MCF 10A (cell line): ENCODE data around the gene CDC7. TPM values are rescaled to one million over a fixed set of nuclear protein-coding genes. Genes with fewer than 3 reads are reported as not detected.
"Not testable (repeated sequence)": the region's sequence is repeated elsewhere in the genome, so short reads cannot be mapped to it uniquely, and the experiment has no call there.

Experiments used
- Bru-seq: library from RNA; stranded (reverse); fragments of 400-500 nt; gene quantifications from one replicate; lab custom pipeline; 2021; lab: Mats Ljungman, UMichigan
- BruChase-seq, 2 experiments: library from RNA; stranded (reverse); fragments of 400-500 nt; gene quantifications; one replicate each; lab custom pipeline; 2021; lab: Mats Ljungman, UMichigan
- BruUV-seq: library from RNA; stranded (reverse); fragments of 400-500 nt; replicated peaks from 2 replicates; lab custom pipeline; 2021; lab: Mats Ljungman, UMichigan
- CTCF ChIA-PET: fragments of 300-600 bp; sonication (Branson Sonifier 250); formaldehyde crosslinking; extraction: SDS; loops from one replicate; lab custom pipeline; 2021; ENCODE audit warnings: antibody characterized with exemption, inconsistent platforms; lab: Yijun Ruan, JAX
- POLR2A ChIA-PET: fragments of 300-600, 350-650 bp; sonication (Branson Sonifier 250); formaldehyde crosslinking; extraction: SDS; loops from one replicate; lab custom pipeline; 2020; ENCODE audit warnings: antibody characterized with exemption, inconsistent platforms; lab: Yijun Ruan, JAX
- DNase-seq: peaks from one replicate; pipeline ENCODE4 v3.0.0-alpha.2; 2018; ENCODE audit not compliant: unreplicated experiment
- H3K27ac Mint-ChIP-seq: one replicate; pipeline ENCODE4 v1.8.0; 2022; ENCODE audit warnings: mild to moderate bottlenecking, low read depth, mixed read lengths; ENCODE audit not compliant: unreplicated experiment
- H3K27me3 Mint-ChIP-seq: one replicate; pipeline ENCODE4 v1.8.0; 2022; ENCODE audit warnings: mixed read lengths; ENCODE audit not compliant: insufficient read depth, unreplicated experiment
- H3K36me3 Mint-ChIP-seq: one replicate; pipeline ENCODE4 v1.8.0; 2022; ENCODE audit warnings: mild to moderate bottlenecking, moderate library complexity, mixed read lengths; ENCODE audit not compliant: insufficient read depth, unreplicated experiment
- H3K4me1 Mint-ChIP-seq: one replicate; pipeline ENCODE4 v1.8.0; 2022; ENCODE audit warnings: mixed read lengths; ENCODE audit not compliant: insufficient read depth, unreplicated experiment
- H3K4me3 Mint-ChIP-seq: one replicate; pipeline ENCODE4 v1.8.0; 2022; ENCODE audit warnings: mild to moderate bottlenecking, moderate library complexity, mixed read lengths; ENCODE audit not compliant: unreplicated experiment
- H3K9me3 Mint-ChIP-seq: one replicate; pipeline ENCODE4 v1.8.0; 2022; ENCODE audit warnings: mixed read lengths; ENCODE audit not compliant: unreplicated experiment
- intact Hi-C: fragments of 100-400 bp; cut with micrococcal nuclease; formaldehyde crosslinking; loops from 2 replicates; pipeline ENCODE4 v1.14.1; 2022
- long read RNA-seq: library from polyadenylated mRNA; stranded (forward); transcript quantifications from one replicate; pipeline ENCODE4 v2.0.0, GENCODE V29; 2022
- total RNA-seq: library from RNA; stranded (reverse); gene quantifications from 2 replicates; pipeline ENCODE4 v1.2.3, GENCODE V29; 2022
- TF ChIP-seq, protein P1 (sequence below): fragments of 200-600 bp; IDR thresholded peaks from one replicate; pipeline ENCODE4 v1.8.0; 2022; ENCODE audit warnings: antibody characterized with exemption, mild to moderate bottlenecking; ENCODE audit not compliant: unreplicated experiment

The CDC7 gene
- total RNA-seq (4.0 and 8.0 TPM in 2 replicates), Bru-seq, nascent RNA (percentile 52 among the genes with signal in this experiment), BruChase-seq, experiment 1, labeled RNA remaining after a 6-hour chase (percentile 58 among the genes with signal in this experiment), BruChase-seq, experiment 2, labeled RNA remaining after a 2-hour chase (percentile 64 among the genes with signal in this experiment)
- long read RNA-seq, transcript CDC7-201 (12 exons, 3,173 nt): major isoform, 10 of 25 reads
- long read RNA-seq, partial matches to known transcripts: 4 of 25 reads
- long read RNA-seq, other reads (novel, unspliced or antisense): 10 of 25 reads

DNA sequence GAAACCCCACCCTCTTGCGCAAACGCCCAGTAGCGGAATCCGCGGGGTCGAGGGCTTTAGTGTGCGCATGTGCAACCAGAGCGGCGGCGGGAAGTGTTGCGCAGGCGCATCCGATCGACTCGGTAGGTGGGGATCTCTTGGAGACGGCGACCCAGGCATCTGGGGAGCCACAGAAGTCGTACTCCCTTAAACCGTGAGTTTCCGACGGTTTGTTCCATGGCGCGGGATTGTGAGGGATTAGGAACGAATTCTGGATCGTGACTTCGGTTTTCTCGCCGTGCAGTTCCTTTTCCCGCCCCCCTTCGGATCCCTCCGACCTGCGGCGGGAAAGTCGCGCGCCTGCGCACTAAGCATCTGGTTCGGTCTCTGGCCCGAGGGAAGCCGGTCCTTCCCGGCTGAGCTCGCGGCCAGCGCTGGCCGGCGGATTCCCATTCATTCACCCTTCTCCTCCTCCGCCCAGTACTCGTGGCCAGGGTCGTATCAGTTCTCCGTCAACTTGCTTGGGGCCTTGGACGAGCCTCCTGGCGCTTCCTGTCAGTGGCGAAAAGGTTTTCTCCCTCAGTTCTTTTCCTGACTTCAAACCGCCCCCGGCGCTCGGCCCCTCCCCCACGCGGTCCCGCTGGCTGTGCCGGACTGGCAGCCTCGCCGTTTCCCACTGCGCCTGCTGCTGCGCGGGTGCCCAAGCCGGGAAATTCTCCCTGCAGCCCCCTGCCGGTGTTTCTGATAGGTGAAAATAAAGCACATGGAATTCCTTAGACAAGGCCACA, at the start of gene CDC7:
Gene CDC7 (plus strand): TSS at position 96 of the 767 bp plus-strand sequence. CDS start 866 bp downstream, outside the sequence.
- Mint-ChIP-seq H3K4me1 (peaks cover 17% of the 10 kb centered on the region), H3K9me3 (no peaks in the 10 kb centered on the region), H3K36me3 (no peaks in the 10 kb centered on the region), H3K4me3 (no peak within 1 kb of the TSS), H3K27ac (no peak within 1 kb of the TSS), H3K27me3 (no peaks in the 10 kb centered on the region)
- intact Hi-C loops: loop anchor here (1.0 to 10.0 kb wide), 4 partner anchors 59 to 336 kb away; no protein-coding TSS in a partner anchor
- ChIA-PET CTCF (interaction anchor here (0.6 to 2.1 kb wide), 12 partner anchors 28 to 1386 kb away, joined by 3 to 9 read pairs (median 3); no protein-coding TSS in a partner anchor), POLR2A (interaction anchor here (0.6 to 1.6 kb wide), 7 partner anchors 13 to 1284 kb away, joined by 3 to 4 read pairs (median 3); partner anchors contain the start of gene EVI5)
- peak; percentile 89 for DNase-seq
- BruUV-seq: no TSS peak
- TF ChIP-seq, protein P1, sequence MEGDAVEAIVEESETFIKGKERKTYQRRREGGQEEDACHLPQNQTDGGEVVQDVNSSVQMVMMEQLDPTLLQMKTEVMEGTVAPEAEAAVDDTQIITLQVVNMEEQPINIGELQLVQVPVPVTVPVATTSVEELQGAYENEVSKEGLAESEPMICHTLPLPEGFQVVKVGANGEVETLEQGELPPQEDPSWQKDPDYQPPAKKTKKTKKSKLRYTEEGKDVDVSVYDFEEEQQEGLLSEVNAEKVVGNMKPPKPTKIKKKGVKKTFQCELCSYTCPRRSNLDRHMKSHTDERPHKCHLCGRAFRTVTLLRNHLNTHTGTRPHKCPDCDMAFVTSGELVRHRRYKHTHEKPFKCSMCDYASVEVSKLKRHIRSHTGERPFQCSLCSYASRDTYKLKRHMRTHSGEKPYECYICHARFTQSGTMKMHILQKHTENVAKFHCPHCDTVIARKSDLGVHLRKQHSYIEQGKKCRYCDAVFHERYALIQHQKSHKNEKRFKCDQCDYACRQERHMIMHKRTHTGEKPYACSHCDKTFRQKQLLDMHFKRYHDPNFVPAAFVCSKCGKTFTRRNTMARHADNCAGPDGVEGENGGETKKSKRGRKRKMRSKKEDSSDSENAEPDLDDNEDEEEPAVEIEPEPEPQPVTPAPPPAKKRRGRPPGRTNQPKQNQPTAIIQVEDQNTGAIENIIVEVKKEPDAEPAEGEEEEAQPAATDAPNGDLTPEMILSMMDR: peak; percentile 38

DNA sequence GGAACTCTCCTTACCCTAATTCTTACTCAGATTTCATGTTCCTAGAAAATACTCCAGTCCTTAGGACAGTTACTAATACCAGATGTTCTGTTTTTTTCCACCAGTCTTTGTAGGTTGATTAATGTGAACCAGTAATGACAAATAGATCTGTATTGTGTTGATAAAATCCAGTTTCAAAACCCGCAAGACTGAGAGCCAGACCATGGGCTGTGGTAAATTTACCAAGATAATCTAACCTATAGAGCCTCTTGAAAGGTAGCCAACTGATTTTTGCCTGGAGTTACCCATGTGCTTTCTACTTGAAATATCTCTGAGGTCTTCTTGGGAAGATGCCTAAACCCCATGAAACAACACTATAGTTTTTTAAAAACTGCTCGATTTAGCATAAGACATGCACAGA, 46.5 kb upstream of the CDC7 start:
- no peak for DNase-seq
- TF ChIP-seq, protein P1: no peak
- H3K36me3 Mint-ChIP-seq: no peaks in the 10 kb centered on the region
- H3K27me3 Mint-ChIP-seq: no peaks in the 10 kb centered on the region
- H3K9me3 Mint-ChIP-seq: no peaks in the 10 kb centered on the region
- CTCF ChIA-PET: no interaction called here
- H3K4me1 Mint-ChIP-seq: peaks cover 9% of the 10 kb centered on the region
- no peak overlapping the region for H3K27ac Mint-ChIP-seq
- POLR2A ChIA-PET: no interaction called here
- H3K4me3 Mint-ChIP-seq: no peak overlapping the region
- intact Hi-C loops: no loop called here
- no TSS peak for BruUV-seq

DNA sequence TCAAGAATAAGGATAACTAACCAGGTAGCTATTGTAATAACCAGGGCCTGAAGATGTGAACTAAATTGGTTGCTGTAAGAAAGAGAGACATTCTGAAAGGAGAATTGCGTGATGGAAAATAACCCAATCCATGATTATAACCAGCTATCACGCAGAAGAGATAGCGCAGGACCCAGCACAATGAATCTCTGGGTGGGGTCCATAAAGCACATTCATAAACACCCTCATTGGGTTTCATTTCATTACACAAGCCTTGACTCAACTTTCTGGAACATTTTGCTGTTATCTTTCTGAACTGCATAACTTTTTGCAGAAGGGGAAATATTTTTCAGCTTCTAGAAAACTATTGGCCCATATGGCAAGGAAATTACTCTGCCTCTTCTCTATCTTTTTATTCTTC, 45.3 kb upstream of the CDC7 start:
- BruUV-seq: no TSS peak
- no peaks in the 10 kb centered on the region for H3K27me3 Mint-ChIP-seq
- no peak for DNase-seq
- intact Hi-C loops: no loop called here
- H3K4me1 Mint-ChIP-seq: peaks cover 1% of the 10 kb centered on the region
- ChIA-PET POLR2A (no interaction called here), CTCF (no interaction called here)
- no peak overlapping the region for H3K27ac Mint-ChIP-seq
- no peak overlapping the region for H3K4me3 Mint-ChIP-seq
- H3K9me3 Mint-ChIP-seq: no peaks in the 10 kb centered on the region
- TF ChIP-seq, protein P1: no peak
- no peaks in the 10 kb centered on the region for H3K36me3 Mint-ChIP-seq

DNA sequence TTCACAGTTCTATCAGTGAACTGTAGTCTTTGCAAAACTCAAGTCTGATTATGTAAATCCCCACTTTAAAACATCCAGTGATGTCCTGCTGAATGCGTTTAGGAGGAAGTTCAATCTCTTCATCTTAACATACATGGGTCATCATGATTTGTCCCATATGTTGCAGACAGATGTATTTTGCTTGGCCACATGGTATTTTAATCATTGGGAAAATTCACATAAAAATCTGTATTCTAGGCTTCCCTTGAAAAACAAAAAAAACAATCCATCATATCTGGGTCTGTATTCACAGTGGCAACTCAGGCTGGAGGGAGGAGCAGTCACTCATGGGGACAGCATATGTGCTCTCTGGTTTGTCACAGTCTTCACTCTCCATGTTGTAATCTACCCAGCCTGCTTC, 44.8 kb upstream of the CDC7 start:
- no TSS peak for BruUV-seq
- TF ChIP-seq, protein P1: no peak

DNA sequence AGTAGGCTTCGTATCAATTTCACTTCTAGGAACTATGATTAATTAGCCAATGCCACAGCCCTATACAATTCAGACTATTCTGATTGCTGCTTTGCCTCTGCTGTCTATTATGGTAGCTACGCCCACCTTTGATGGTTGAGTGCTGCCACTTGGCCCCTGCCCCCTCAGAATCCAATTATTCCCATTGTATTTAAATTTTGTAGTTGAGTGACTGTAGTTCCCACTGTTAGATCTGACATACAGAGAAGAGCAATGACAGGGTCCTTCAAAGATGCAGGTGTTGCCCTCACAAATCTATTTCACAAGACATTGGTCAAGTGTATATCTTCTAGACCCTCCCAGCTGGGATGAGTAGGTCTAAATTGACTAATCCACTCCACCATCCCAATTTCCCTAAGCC, 35.3 kb upstream of the CDC7 start:
- H3K27ac Mint-ChIP-seq, H3K27me3 Mint-ChIP-seq, CTCF ChIA-PET, BruUV-seq, DNase-seq, H3K36me3 Mint-ChIP-seq, H3K4me3 Mint-ChIP-seq, intact Hi-C loops, POLR2A ChIA-PET, H3K4me1 Mint-ChIP-seq: not testable (repeated sequence)
- H3K9me3 Mint-ChIP-seq: peaks cover 15% of the 10 kb centered on the region

More for the DNA sequence above, 44.8 kb upstream of the CDC7 start:
- POLR2A ChIA-PET: no interaction called here
- no peak for DNase-seq
- CTCF ChIA-PET: interaction anchor here (1.0 kb wide), 1 partner anchor 25 kb away, joined by 3 read pairs; no protein-coding TSS in a partner anchor
- Mint-ChIP-seq H3K4me3 (no peak overlapping the region), H3K9me3 (no peaks in the 10 kb centered on the region), H3K4me1 (no peaks in the 10 kb centered on the region), H3K27me3 (no peaks in the 10 kb centered on the region), H3K36me3 (no peaks in the 10 kb centered on the region), H3K27ac (no peak overlapping the region)
- intact Hi-C loops: no loop called here
